GM12801 (cell line): Measurements from ENCODE around the gene MFSD11.

Experiments
- TF ChIP-seq, protein P1 (sequence below): IDR thresholded peaks from one replicate; pipeline ENCODE4 v1.5.1; 2011; ENCODE audit warnings: control low read depth; ENCODE audit not compliant: insufficient read length; ENCODE audit errors: extremely low read depth

The MFSD11 gene

DNA sequence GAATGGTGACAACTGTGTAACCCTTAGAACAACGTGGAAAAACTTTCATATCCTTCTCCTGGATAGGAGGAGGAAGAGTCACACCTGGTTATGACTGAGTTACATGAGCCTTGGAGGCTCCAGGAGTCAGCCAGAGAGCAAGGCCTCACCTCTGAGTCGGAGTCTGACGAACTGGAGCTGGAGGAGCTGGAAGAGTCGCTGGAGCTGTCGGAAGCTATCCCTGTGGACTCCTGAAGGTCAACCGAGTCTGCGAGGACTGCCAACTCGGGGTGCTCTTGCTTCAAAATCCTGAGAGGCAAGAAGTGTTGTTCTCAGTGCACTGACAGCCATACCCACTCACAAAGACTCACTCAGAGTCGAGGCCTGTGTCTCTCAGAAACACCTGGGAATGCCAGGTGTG, 17.7 kb upstream of the MFSD11 start:
- TF ChIP-seq, protein P1, sequence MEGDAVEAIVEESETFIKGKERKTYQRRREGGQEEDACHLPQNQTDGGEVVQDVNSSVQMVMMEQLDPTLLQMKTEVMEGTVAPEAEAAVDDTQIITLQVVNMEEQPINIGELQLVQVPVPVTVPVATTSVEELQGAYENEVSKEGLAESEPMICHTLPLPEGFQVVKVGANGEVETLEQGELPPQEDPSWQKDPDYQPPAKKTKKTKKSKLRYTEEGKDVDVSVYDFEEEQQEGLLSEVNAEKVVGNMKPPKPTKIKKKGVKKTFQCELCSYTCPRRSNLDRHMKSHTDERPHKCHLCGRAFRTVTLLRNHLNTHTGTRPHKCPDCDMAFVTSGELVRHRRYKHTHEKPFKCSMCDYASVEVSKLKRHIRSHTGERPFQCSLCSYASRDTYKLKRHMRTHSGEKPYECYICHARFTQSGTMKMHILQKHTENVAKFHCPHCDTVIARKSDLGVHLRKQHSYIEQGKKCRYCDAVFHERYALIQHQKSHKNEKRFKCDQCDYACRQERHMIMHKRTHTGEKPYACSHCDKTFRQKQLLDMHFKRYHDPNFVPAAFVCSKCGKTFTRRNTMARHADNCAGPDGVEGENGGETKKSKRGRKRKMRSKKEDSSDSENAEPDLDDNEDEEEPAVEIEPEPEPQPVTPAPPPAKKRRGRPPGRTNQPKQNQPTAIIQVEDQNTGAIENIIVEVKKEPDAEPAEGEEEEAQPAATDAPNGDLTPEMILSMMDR: no peak

DNA sequence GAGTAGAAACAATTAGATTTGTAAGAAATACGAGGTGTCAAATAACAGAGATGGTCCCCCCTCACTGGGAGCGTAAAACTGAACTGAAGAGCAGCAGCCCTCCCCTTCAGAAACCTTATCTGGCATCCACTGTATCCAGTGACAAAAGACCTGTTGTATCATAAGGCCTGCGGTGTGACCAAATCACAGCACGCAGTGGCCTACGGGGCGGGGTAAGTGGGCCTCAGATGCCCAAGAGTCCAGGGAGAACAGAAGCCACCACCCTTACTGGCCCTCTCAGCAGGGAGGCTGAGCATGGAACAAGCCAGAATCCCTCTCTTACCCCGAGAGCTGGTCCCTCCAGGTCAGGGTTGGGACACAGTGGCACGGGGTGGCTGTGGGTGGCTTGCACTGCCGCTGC, 17.0 kb upstream of the MFSD11 start:
- TF ChIP-seq, protein P1: no peak

DNA sequence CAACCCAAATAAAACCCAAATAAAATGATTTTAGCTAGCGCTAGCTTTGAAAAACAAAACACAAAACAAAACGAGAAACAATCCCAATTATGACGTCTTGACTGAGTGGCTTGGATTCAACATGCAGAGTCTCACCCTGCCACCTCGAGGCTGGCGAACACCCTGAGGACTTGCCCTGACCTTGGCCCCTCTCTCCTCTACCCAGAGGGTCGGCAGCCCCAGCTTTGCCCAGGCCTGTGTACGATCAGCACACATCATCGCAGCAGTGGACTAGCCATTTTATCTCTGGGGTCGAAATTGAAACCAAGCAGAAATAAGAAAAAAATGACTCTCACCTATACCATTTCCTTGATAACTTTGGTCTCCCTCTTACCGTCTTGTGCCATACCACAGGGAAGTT, 16.5 kb upstream of the MFSD11 start:
- TF ChIP-seq, protein P1: no peak

DNA sequence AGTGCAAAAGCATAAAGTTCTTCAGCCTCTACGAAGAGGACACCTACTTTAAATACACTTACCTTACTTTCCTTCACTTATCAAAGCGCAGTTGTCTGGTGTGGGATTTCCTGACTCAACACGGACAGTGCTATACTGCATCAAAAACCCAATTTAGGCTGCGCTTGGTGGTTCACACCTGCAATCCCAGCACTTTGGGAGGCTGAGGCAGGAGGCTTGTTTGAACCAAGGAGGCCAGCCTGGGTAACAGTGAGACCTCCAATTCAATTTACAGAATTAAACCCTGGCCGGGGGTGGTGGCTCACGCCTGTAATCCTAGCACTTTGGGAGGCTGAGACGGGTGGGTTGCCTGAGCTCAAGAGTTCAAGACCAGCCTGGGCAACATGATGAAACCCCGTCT, 15.6 kb upstream of the MFSD11 start:
- TF ChIP-seq, protein P1: no peak

DNA sequence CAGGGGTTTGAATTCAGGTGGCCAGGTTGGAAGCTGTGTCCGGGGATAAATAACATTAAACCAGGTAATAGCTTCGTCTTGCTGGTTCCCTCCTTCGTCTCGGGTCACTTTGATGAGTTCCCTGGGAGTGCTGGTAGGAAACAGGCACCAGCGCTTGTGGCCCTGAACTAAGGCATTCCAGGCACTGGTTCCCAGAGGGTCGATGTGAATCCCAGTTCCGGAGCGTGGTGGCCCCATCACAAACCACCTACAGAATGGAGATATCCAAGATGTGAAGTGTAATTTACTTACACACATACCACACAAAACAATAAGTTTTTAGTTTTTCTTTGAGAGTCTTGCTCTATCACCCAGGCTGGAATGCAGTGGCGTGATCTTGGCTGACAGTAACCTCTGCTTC, 14.1 kb upstream of the MFSD11 start:
- TF ChIP-seq, protein P1: no peak

DNA sequence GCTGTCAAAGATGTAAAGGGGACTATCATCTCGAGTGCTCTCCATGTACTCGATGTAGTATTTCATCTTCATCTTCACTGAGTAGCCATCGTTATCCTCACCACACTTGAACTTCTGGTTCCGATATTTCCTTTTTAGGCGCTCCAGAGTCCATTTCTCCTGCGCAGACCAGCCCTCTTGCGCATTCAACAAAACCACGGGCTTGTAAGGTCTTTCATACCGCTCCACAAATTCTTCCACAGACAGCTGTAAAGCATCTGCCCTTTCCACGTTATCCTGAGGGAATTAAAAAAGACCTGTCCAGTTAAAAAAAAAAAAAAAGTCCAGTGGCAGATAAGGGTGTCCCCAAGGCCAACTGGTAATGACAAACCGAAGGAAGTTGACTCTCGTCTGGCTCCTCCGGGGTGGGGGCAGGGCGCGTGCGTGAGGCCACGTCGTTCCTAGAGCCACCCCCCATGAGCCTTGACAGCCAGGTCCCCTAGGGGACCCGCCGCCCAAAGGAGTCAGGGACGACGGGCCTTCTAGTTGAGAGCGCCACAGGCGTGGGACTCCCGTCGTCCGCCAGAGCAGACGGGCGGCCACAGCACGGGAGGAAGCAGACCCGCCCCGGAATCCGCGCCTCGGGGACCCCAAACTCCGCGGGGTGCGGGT, 12.2 kb upstream of the MFSD11 start:
- TF ChIP-seq, protein P1: no peak

DNA sequence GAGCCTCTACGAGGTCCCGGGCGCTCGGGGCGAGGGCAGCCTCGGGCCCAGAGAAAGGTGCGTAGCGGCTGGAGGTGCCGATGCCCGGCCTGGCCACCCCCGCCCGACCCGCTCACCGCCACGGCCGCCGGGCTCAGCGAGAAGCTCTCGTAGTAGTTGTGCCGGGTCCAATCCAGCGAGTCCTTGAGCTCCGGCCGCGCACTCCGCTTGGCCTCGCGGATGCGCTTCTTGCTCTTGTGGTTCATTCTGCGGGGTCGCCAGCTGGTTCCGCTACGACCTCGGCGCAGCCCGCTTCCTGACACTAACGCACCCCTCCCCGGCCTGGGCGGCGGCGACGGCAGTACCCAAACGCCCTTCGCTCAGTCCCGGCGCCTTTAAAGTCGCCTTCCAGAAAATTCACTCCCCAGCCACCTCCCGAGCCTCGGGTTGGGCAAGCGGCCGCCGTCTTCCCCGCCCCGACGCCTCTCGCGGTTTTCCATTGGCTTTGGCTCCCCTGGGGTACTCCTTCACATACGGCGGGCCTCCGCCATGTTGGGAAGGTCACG, 11.6 kb upstream of the MFSD11 start, which contains the start of gene JMJD6:
JMJD6 (minus strand) TSS at position 376 of the 545 bp plus-strand sequence; CDS start at position 245, 131 bp downstream.
- TF ChIP-seq, protein P1: no peak
